ENCODE measurements around the gene KCTD11. TPM values are rescaled to one million over a fixed set of nuclear protein-coding genes. Genes with fewer than 3 reads are reported as not detected.

The KCTD11 gene
- total RNA-seq, 1 donor from 2014 or later = 15.5 TPM

GRCh38 chr17:7327056-7327455 is 24.9 kb upstream of the KCTD11 start:
- Histone ChIP-seq H3K36me3 (ENCODE audit: control insufficient read depth, insufficient read depth, low read length) (peaks cover 4% of the 10 kb centered on the region), H3K27me3 (ENCODE audit: control insufficient read depth, insufficient read depth, low read length) (no peaks in the 10 kb centered on the region), H3K4me3 (ENCODE audit: low read depth, low read length) (no peak overlapping the region)
- DNase-seq (ENCODE audit: low read depth) = no peak
- TF ChIP-seq CTCF (IDR thresholded peaks at IDR 0.05; ENCODE audit: insufficient read depth, low read length, poor library complexity, severe bottlenecking) = no peak

- H3K27me3 ChIP-seq (ENCODE audit: control insufficient read depth, insufficient read depth, low read length) = no peaks in the 10 kb centered on the region
- DNase-seq (ENCODE audit: low read depth) = no peak
- peaks cover 4% of the 10 kb centered on the region for H3K36me3 ChIP-seq (ENCODE audit: control insufficient read depth, insufficient read depth, low read length)
- H3K4me3 ChIP-seq (ENCODE audit: low read depth, low read length) = no peak overlapping the region
- no peak for TF ChIP-seq CTCF (IDR thresholded peaks at IDR 0.05; ENCODE audit: insufficient read depth, low read length, poor library complexity, severe bottlenecking)
Observed at GRCh38 chr17:7327501-7327900, 24.5 kb upstream of the KCTD11 start.

- no peak for DNase-seq (ENCODE audit: low read depth)
- no peak for TF ChIP-seq CTCF (IDR thresholded peaks at IDR 0.05; ENCODE audit: insufficient read depth, low read length, poor library complexity, severe bottlenecking)
- peaks cover 4% of the 10 kb centered on the region for H3K36me3 ChIP-seq (ENCODE audit: control insufficient read depth, insufficient read depth, low read length)
- no peaks in the 10 kb centered on the region for H3K27me3 ChIP-seq (ENCODE audit: control insufficient read depth, insufficient read depth, low read length)
- no peak overlapping the region for H3K4me3 ChIP-seq (ENCODE audit: low read depth, low read length)
Observed at GRCh38 chr17:7328009-7328408, 24.0 kb upstream of the KCTD11 start.

- no peaks in the 10 kb centered on the region for H3K36me3 ChIP-seq (ENCODE audit: control insufficient read depth, insufficient read depth, low read length)
- DNase-seq (ENCODE audit: low read depth) = no peak
- TF ChIP-seq CTCF (IDR thresholded peaks at IDR 0.05; ENCODE audit: insufficient read depth, low read length, poor library complexity, severe bottlenecking) = peak; percentile 1
- no peaks in the 10 kb centered on the region for H3K27me3 ChIP-seq (ENCODE audit: control insufficient read depth, insufficient read depth, low read length)
- peak within 1 kb of the TSS; percentile 98 for H3K4me3 ChIP-seq (ENCODE audit: low read depth, low read length)
Observed at GRCh38 chr17:7328840-7329373, 23.1 kb upstream of the KCTD11 start, which contains the start of gene NEURL4. NEURL4 (minus strand) TSS chr17:7329335; CDS start chr17:7329312, 23 bp downstream.

GRCh38 chr17:7329374-7329996 is 22.5 kb upstream of the KCTD11 start:
- H3K27me3 ChIP-seq (ENCODE audit: control insufficient read depth, insufficient read depth, low read length) = no peaks in the 10 kb centered on the region
- DNase-seq (ENCODE audit: low read depth) = peak; percentile 96
- H3K4me3 ChIP-seq (ENCODE audit: low read depth, low read length) = peak overlapping the region; percentile 98
- TF ChIP-seq CTCF (IDR thresholded peaks at IDR 0.05; ENCODE audit: insufficient read depth, low read length, poor library complexity, severe bottlenecking) = no peak
- no peaks in the 10 kb centered on the region for H3K36me3 ChIP-seq (ENCODE audit: control insufficient read depth, insufficient read depth, low read length)
